HEK293 (cell line): ENCODE measurements around the gene OAF.
"Not testable (repeated sequence)": the region's sequence is repeated elsewhere in the genome, so short reads cannot be mapped to it uniquely, and the experiment has no call there.

ENCODE experiments used
- CTCF ChIA-PET: fragments of 350-600 bp; formaldehyde crosslinking; extraction: SDS; loops from one replicate; lab custom pipeline; 2021; ENCODE audit warnings: antibody characterized with exemption; lab: Yijun Ruan, JAX
- POLR2A ChIA-PET: fragments of 300-600 bp; formaldehyde crosslinking; extraction: SDS; loops from one replicate; lab custom pipeline; 2020; ENCODE audit warnings: antibody characterized with exemption, inconsistent platforms; lab: Yijun Ruan, JAX
- H3K27ac ChIP-seq: fragments of 200-500 bp; sonication (Bioruptor generic); 2 replicates; pipeline ENCODE4 v1.5.1; 2014; ENCODE audit warnings: low read depth, low read length, control low read depth, inconsistent platforms; ENCODE audit errors: extremely low read depth
- H3K36me3 ChIP-seq, 2 experiments: fragments of 200-500 bp in 1 of 2; sonication (Bioruptor generic) in 1 of 2; 1 replicate in 1 of 2; 2 replicates in 1 of 2; pipeline ENCODE4 v1.5.1; 2014 to 2017; ENCODE audit warnings: inconsistent platforms in 2 of 2, low read length in 2 of 2; ENCODE audit not compliant: control insufficient read depth in 2 of 2, insufficient read depth in 1 of 2
- H3K4me1 ChIP-seq: fragments of 200-500 bp; sonication (Bioruptor generic); 2 replicates; pipeline ENCODE4 v1.5.1; 2014; ENCODE audit warnings: mild to moderate bottlenecking, low read length, inconsistent platforms; ENCODE audit not compliant: control insufficient read depth, insufficient read depth
- H3K4me3 ChIP-seq: 2 replicates; pipeline ENCODE4 v1.5.1; 2011; ENCODE audit warnings: low read depth, mild to moderate bottlenecking, control low read depth, low read length, moderate library complexity
- H3K9me3 ChIP-seq: fragments of 200-500 bp; sonication (Bioruptor generic); 2 replicates; pipeline ENCODE4 v1.5.1; 2014; ENCODE audit warnings: low read depth, low read length, inconsistent platforms; ENCODE audit not compliant: control insufficient read depth, insufficient read depth
- EGR2 ChIP-seq: fragments of 450-650 bp; formaldehyde crosslinking; IDR thresholded peaks from 2 replicates; pipeline ENCODE4 v1.5.1; 2016; ENCODE audit warnings: low read depth, missing biosample characterization, missing genetic modification characterization
- OSR2 ChIP-seq: fragments of 450-650 bp; formaldehyde crosslinking; IDR thresholded peaks from 2 replicates; pipeline ENCODE4 v1.5.1; 2016; ENCODE audit warnings: missing biosample characterization, missing genetic modification characterization
- SP3 ChIP-seq: fragments of 450-650 bp; formaldehyde crosslinking; IDR thresholded peaks from 2 replicates; pipeline ENCODE4 v1.5.1; 2016; ENCODE audit warnings: missing biosample characterization, missing genetic modification characterization
- ZFHX2 ChIP-seq: fragments of 450-650 bp; formaldehyde crosslinking; conservative IDR thresholded peaks from 2 replicates; pipeline ENCODE4 v1.5.1; 2016; ENCODE audit warnings: missing biosample characterization, missing genetic modification characterization
- ZNF112 ChIP-seq: fragments of 450-650 bp; formaldehyde crosslinking; IDR thresholded peaks from 2 replicates; pipeline ENCODE4 v1.5.0; 2017; ENCODE audit warnings: missing biosample characterization, missing genetic modification characterization
- ZNF157 ChIP-seq: fragments of 450-650 bp; formaldehyde crosslinking; IDR thresholded peaks from 2 replicates; pipeline ENCODE4 v1.5.1; 2016; ENCODE audit warnings: missing biosample characterization, missing genetic modification characterization
- ZNF174 ChIP-seq: fragments of 450-650 bp; formaldehyde crosslinking; IDR thresholded peaks from 2 replicates; pipeline ENCODE4 v1.5.0; 2017; ENCODE audit warnings: missing biosample characterization, mild to moderate bottlenecking, missing genetic modification characterization
- ZNF239 ChIP-seq: fragments of 450-650 bp; formaldehyde crosslinking; IDR thresholded peaks from 2 replicates; pipeline ENCODE4 v1.5.1; 2016; ENCODE audit warnings: missing biosample characterization, missing genetic modification characterization
- ZNF335 ChIP-seq: fragments of 450-650 bp; formaldehyde crosslinking; conservative IDR thresholded peaks from 2 replicates; pipeline ENCODE4 v1.5.1; 2016; ENCODE audit warnings: missing biosample characterization, missing genetic modification characterization
- ZNF341 ChIP-seq: fragments of 450-650 bp; formaldehyde crosslinking; IDR thresholded peaks from 2 replicates; pipeline ENCODE4; 2016; ENCODE audit warnings: low read depth, missing biosample characterization, missing genetic modification characterization
- ZNF621 ChIP-seq: fragments of 450-650 bp; formaldehyde crosslinking; IDR thresholded peaks from 2 replicates; pipeline ENCODE4 v1.5.1; 2017; ENCODE audit warnings: missing biosample characterization, missing genetic modification characterization
- ZNF785 ChIP-seq: fragments of 450-650 bp; formaldehyde crosslinking; IDR thresholded peaks from 2 replicates; pipeline ENCODE4 v1.5.1; 2016; ENCODE audit warnings: missing biosample characterization, missing genetic modification characterization
- ZNF792 ChIP-seq: fragments of 450-650 bp; formaldehyde crosslinking; IDR thresholded peaks from 2 replicates; pipeline ENCODE4 v1.5.1; 2016; ENCODE audit warnings: missing biosample characterization, missing genetic modification characterization
- TF ChIP-seq, protein P1 (sequence below): fragments of 450-650 bp; formaldehyde crosslinking; IDR thresholded peaks from 2 replicates; pipeline ENCODE4 v1.5.1; 2016; ENCODE audit warnings: missing biosample characterization, missing genetic modification characterization, borderline replicate concordance
- TF ChIP-seq, protein P2 (sequence below): fragments of 450-650 bp; formaldehyde crosslinking; IDR thresholded peaks from 2 replicates; pipeline ENCODE4; 2016; ENCODE audit warnings: missing biosample characterization, missing genetic modification characterization
- TF ChIP-seq, protein P3 (sequence below): fragments of 450-650 bp; formaldehyde crosslinking; IDR thresholded peaks from 2 replicates; pipeline ENCODE4 v1.5.1; 2016; ENCODE audit warnings: missing biosample characterization, missing genetic modification characterization

Gene OAF

DNA sequence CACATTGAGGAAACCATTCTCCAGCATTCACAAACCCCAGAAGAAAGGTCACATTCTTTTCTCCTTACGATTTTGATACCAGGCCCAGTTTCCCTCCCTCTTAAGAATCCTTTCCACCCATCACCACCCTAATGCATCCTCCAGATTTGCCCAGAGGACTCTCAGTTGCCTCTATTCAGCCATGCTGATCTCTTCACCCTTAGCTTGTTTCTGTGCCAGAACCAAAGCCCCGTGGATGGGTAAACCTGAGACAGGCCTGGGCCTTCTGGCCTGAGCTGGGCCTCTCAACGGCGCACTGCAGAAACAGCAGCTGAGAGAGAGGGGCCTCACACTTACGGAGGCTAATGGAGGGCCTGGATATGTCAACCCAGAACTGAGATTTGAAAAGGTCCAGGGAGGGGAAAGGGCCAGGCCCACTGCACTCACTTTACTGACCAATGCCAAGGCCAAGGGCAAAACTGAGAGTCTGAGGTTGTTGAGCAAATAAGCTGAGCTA, 32.2 kb upstream of the OAF start (continued):
- TF ChIP-seq, protein P1, sequence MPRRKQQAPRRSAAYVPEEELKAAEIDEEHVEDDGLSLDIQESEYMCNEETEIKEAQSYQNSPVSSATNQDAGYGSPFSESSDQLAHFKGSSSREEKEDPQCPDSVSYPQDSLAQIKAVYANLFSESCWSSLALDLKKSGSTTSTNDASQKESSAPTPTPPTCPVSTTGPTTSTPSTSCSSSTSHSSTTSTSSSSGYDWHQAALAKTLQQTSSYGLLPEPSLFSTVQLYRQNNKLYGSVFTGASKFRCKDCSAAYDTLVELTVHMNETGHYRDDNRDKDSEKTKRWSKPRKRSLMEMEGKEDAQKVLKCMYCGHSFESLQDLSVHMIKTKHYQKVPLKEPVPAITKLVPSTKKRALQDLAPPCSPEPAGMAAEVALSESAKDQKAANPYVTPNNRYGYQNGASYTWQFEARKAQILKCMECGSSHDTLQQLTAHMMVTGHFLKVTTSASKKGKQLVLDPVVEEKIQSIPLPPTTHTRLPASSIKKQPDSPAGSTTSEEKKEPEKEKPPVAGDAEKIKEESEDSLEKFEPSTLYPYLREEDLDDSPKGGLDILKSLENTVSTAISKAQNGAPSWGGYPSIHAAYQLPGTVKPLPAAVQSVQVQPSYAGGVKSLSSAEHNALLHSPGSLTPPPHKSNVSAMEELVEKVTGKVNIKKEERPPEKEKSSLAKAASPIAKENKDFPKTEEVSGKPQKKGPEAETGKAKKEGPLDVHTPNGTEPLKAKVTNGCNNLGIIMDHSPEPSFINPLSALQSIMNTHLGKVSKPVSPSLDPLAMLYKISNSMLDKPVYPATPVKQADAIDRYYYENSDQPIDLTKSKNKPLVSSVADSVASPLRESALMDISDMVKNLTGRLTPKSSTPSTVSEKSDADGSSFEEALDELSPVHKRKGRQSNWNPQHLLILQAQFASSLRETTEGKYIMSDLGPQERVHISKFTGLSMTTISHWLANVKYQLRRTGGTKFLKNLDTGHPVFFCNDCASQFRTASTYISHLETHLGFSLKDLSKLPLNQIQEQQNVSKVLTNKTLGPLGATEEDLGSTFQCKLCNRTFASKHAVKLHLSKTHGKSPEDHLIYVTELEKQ: no peak
- TF ChIP-seq ZNF792 (tag by site-specific recombination) (no peak), ZNF157 (tag by site-specific recombination) (no peak), OSR2 (tag by site-specific recombination) (no peak)

DNA sequence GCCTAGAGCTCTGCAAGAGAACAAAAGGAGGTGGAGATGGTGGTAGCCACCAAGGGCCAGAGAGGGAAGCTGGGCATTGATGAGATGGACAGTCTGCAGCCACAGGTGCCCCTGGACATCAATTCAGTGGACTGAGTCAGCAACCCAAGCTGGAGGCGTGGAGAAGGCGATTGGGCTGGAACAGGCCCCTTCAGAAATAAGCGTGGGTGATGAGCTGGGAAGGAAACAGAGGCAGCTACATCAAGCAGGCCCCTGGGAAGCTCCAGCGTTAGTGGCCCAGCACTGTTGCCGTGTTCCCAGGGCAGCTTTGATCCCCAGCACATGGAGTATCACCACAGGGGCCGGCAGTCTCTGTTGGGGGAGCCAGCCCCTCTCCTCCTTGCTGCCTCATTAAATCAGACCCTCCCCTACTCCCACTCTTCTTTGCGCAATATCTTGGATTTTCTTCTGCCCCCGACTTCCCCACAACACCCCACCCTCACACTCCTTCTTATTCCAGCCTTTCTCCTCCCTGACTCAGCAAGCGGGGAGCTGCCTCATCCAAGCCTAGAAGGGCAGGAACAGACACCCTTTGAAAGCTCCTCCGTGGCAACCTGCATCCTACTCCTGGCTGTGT, 31.7 kb upstream of the OAF start:
- no peaks in the 10 kb centered on the region for H3K36me3 ChIP-seq
- TF ChIP-seq EGR2: peak; percentile 77
- TF ChIP-seq ZFHX2 (tag by site-specific recombination): peak; percentile 71
- TF ChIP-seq ZNF112: no peak
- ChIA-PET POLR2A (no interaction called here), CTCF (interaction anchor here (0.8 to 4.6 kb wide), 7 partner anchors 9 to 124 kb away, joined by 3 to 33 read pairs (median 3); no protein-coding TSS in a partner anchor)
- H3K27ac ChIP-seq: no peak overlapping the region
- no peaks in the 10 kb centered on the region for H3K9me3 ChIP-seq
- no peak overlapping the region for H3K4me3 ChIP-seq
- H3K4me1 ChIP-seq: no peaks in the 10 kb centered on the region

DNA sequence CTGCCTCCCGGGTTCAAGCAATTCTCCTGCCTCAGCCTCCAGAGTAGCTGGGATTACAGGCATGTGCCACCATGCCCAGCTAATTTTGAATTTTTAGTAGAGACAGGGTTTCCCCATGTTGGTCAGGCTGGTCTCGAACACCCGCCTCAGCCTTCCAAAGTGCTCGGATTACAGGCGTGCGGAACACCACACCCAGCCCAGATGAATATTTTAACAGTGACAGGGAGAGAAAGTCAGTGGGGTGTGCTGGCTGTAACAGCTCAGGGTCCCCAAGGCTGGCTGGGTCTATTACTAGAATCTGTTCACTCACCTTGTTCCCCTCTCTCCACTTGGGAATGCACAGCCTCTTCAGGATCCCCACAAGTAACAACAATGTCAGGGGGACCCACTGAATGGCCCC, 30.8 kb upstream of the OAF start:
- H3K36me3 ChIP-seq, H3K27ac ChIP-seq, H3K4me1 ChIP-seq, H3K4me3 ChIP-seq, H3K9me3 ChIP-seq, POLR2A ChIA-PET: not testable (repeated sequence)
- CTCF ChIA-PET: interaction anchor here (0.7 to 4.6 kb wide), 4 partner anchors 10 to 55 kb away, joined by 3 to 33 read pairs (median 4); no protein-coding TSS in a partner anchor

DNA sequence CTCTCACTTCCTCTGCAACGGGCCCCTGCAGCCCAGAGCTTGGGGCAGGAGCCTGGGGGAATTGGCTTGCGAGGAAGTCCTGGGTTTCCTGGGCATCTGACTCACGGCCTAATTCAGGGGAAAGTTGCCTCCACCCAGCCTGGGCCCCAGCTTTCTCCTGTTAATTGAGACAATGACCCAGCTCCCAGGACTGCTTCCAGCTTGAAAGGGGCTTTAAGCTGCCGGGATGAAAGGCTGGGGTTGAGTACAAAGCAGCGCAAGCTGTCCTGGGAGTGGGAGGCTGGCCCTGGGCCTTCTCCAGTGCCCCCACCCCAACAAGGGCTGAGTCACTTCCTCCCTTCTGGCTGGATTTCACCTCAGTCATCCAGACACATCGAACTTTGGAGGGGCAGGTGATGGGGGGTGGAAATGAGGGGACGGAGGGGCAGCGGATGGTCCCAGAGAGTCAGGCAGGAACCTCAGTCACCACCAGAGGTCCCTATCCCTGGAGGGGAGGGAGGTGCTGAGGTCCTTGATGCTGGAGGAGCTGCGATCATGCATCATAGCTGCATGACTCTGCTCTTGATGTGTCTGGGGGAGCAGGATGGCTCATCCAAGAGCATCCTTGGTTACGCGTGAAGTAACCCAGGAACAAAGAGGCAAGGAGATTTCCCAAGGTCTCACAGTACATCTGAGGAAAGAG, 30.1 kb upstream of the OAF start:
- POLR2A ChIA-PET: no interaction called here
- TF ChIP-seq ZNF785 (tag by site-specific recombination): no peak
- peak; percentile 55; the same call in 1 of the 2 replicates for TF ChIP-seq ZNF341 (tag by site-specific recombination)
- peak; percentile 32; the same call in 1 of the 2 replicates for TF ChIP-seq ZNF335 (tag by site-specific recombination)
- TF ChIP-seq ZNF174 (tag by site-specific recombination): no peak
- no peak for TF ChIP-seq ZNF239 (tag by site-specific recombination)
- no peak for TF ChIP-seq OSR2 (tag by site-specific recombination)
- TF ChIP-seq SP3: no peak
- TF ChIP-seq ZNF621 (tag by site-specific recombination): no peak
- TF ChIP-seq, protein P2, sequence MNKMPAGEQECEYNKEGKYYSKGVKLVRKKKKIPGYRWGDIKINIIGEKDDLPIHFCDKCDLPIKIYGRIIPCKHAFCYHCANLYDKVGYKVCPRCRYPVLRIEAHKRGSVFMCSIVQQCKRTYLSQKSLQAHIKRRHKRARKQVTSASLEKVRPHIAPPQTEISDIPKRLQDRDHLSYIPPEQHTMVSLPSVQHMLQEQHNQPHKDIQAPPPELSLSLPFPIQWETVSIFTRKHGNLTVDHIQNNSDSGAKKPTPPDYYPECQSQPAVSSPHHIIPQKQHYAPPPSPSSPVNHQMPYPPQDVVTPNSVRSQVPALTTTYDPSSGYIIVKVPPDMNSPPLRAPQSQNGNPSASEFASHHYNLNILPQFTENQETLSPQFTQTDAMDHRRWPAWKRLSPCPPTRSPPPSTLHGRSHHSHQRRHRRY (tag by site-specific recombination): no peak
- TF ChIP-seq, protein P3, sequence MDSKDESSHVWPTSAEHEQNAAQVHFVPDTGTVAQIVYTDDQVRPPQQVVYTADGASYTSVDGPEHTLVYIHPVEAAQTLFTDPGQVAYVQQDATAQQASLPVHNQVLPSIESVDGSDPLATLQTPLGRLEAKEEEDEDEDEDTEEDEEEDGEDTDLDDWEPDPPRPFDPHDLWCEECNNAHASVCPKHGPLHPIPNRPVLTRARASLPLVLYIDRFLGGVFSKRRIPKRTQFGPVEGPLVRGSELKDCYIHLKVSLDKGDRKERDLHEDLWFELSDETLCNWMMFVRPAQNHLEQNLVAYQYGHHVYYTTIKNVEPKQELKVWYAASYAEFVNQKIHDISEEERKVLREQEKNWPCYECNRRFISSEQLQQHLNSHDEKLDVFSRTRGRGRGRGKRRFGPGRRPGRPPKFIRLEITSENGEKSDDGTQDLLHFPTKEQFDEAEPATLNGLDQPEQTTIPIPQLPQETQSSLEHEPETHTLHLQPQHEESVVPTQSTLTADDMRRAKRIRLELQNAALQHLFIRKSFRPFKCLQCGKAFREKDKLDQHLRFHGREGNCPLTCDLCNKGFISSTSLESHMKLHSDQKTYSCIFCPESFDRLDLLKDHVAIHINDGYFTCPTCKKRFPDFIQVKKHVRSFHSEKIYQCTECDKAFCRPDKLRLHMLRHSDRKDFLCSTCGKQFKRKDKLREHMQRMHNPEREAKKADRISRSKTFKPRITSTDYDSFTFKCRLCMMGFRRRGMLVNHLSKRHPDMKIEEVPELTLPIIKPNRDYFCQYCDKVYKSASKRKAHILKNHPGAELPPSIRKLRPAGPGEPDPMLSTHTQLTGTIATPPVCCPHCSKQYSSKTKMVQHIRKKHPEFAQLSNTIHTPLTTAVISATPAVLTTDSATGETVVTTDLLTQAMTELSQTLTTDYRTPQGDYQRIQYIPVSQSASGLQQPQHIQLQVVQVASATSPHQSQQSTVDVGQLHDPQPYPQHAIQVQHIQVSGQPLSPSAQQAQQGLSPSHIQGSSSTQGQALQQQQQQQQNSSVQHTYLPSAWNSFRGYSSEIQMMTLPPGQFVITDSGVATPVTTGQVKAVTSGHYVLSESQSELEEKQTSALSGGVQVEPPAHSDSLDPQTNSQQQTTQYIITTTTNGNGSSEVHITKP (tag by site-specific recombination): no peak
- H3K27ac ChIP-seq: no peak overlapping the region

More for the DNA sequence above, 30.1 kb upstream of the OAF start:
- H3K4me1 ChIP-seq: no peaks in the 10 kb centered on the region
- H3K4me3 ChIP-seq: no peak overlapping the region
- CTCF ChIA-PET: interaction anchor here (0.6 to 4.6 kb wide), 4 partner anchors 11 to 176 kb away, joined by 3 to 33 read pairs (median 6); no protein-coding TSS in a partner anchor
- no peaks in the 10 kb centered on the region for H3K9me3 ChIP-seq
- H3K36me3 ChIP-seq: no peaks in the 10 kb centered on the region
